H1 (cell line): ENCODE measurements around the gene HAT1. TPM values are rescaled to one million over a fixed set of nuclear protein-coding genes. Genes with fewer than 3 reads are reported as not detected.

Experiments
- CTCF ChIA-PET: fragments of 300-600 bp; sonication (Branson Sonifier 250); formaldehyde crosslinking; loops from one replicate; lab custom pipeline; 2021; ENCODE audit not compliant: partially characterized antibody; lab: Charles Lee
- POLR2A ChIA-PET: fragments of 300-600 bp; sonication (Branson Sonifier 250); formaldehyde crosslinking; loops from one replicate; lab custom pipeline; 2021; ENCODE audit warnings: inconsistent platforms; ENCODE audit not compliant: partially characterized antibody; lab: Charles Lee
- DNase-seq, 2 experiments: peaks; one replicate each; pipeline versions ENCODE4 v3.0.0 to v3.0.0-alpha.2; 2010 to 2022; ENCODE audit warnings: low spot score in 2 of 2, low read depth in 1 of 2, mixed read lengths in 1 of 2
- FAIRE-seq: peaks from 2 replicates; lab custom pipeline; 2011; peaks lifted over from hg19 to GRCh38; lab: Jason Lieb, UNC
- H2AFZ ChIP-seq: 2 replicates; pipeline ENCODE4 v1.8.1; 2012; ENCODE audit warnings: low read length, inconsistent platforms
- H2AK5ac ChIP-seq: 2 replicates; pipeline ENCODE4 v1.6.1; 2013; ENCODE audit warnings: low read depth, low read length
- H2BK120ac ChIP-seq: replicated peaks from 2 replicates; pipeline ENCODE3; 2013; ENCODE audit warnings: low read depth, low read length, inconsistent platforms
- H2BK12ac ChIP-seq: 2 replicates; pipeline ENCODE4 v1.6.1; 2013; ENCODE audit warnings: low read depth, low read length
- H2BK15ac ChIP-seq: 2 replicates; pipeline ENCODE4 v1.6.1; 2013; ENCODE audit warnings: low read length
- H2BK20ac ChIP-seq: 2 replicates; pipeline ENCODE4 v1.6.1; 2013; ENCODE audit warnings: low read length
- H2BK5ac ChIP-seq: 2 replicates; pipeline ENCODE4 v1.6.1; 2013; ENCODE audit warnings: low read depth, low read length
- H3K14ac ChIP-seq: 2 replicates; pipeline ENCODE4 v1.6.1; 2013; ENCODE audit warnings: inconsistent platforms; ENCODE audit not compliant: insufficient read length
- H3K18ac ChIP-seq: 2 replicates; pipeline ENCODE4 v1.6.1; 2013; ENCODE audit warnings: low read length; ENCODE audit errors: extremely low read depth
- H3K23ac ChIP-seq: 2 replicates; pipeline ENCODE4 v1.6.1; 2013; ENCODE audit warnings: inconsistent platforms; ENCODE audit not compliant: insufficient read length
- H3K23me2 ChIP-seq: 2 replicates; pipeline ENCODE4 v1.6.1; 2013; ENCODE audit warnings: low read depth, low read length
- H3K27ac ChIP-seq: 2 replicates; pipeline ENCODE4 v1.6.1; 2011; ENCODE audit warnings: low read depth, low read length, inconsistent platforms
- H3K27me3 ChIP-seq, 4 experiments: replicated peaks in 1 of 4; 1 replicate in 1 of 4; 2 replicates in 3 of 4; pipeline versions ENCODE4 v1.6.1 to v1.8.1; 2011 to 2013; ENCODE audit warnings: low read length in 3 of 4, mild to moderate bottlenecking in 3 of 4, inconsistent platforms in 2 of 4, mixed read lengths in 2 of 4, moderate library complexity in 1 of 4; ENCODE audit not compliant: control insufficient read depth in 3 of 4, insufficient read depth in 3 of 4; ENCODE audit errors: extremely low read depth in 1 of 4
- H3K36me3 ChIP-seq, 4 experiments: 2 replicates each; pipeline versions ENCODE4 v1.6.1 to v1.8.1; 2011 to 2013; ENCODE audit warnings: mild to moderate bottlenecking in 4 of 4, low read length in 3 of 4, moderate library complexity in 2 of 4, control low read depth in 1 of 4, inconsistent platforms in 1 of 4; ENCODE audit not compliant: insufficient read depth in 4 of 4, control insufficient read depth in 2 of 4
- H3K4ac ChIP-seq: replicated peaks from 2 replicates; pipeline ENCODE3; 2013; ENCODE audit warnings: low read length, low read depth, mixed read lengths, inconsistent platforms; ENCODE audit not compliant: insufficient read length
- H3K4me1 ChIP-seq, 4 experiments: replicated peaks in 1 of 4; 1 replicate in 1 of 4; 2 replicates in 3 of 4; pipeline versions ENCODE4 v1.6.1 to v1.8.1; 2011 to 2013; ENCODE audit warnings: low read length in 3 of 4, inconsistent platforms in 2 of 4, mixed read lengths in 1 of 4; ENCODE audit not compliant: insufficient read depth in 4 of 4, control insufficient read depth in 3 of 4
- H3K4me2 ChIP-seq, 2 experiments: 2 replicates each; pipeline versions ENCODE4 v1.6.1 to v1.8.1; 2011 to 2013; ENCODE audit warnings: low read depth in 2 of 2, low read length in 2 of 2, control low read depth in 1 of 2, inconsistent platforms in 1 of 2, mild to moderate bottlenecking in 1 of 2; ENCODE audit not compliant: insufficient read depth in 1 of 2
- H3K4me3 ChIP-seq, 4 experiments: fragments of 200-600, 300-600 bp in 1 of 4; sonication (generic), shearing (Covaris generic), sonication (Bioruptor Twin) in 1 of 4; 2 replicates each; pipeline versions ENCODE4 v1.5.1 to v1.8.1; 2011 to 2016; ENCODE audit warnings: low read length in 4 of 4, low read depth in 3 of 4, control low read depth in 2 of 4, inconsistent platforms in 2 of 4, mild to moderate bottlenecking in 2 of 4, mixed read lengths in 1 of 4, moderate library complexity in 1 of 4; ENCODE audit not compliant: insufficient read depth in 2 of 4; ENCODE audit errors: extremely low read depth in 1 of 4
- H3K56ac ChIP-seq: replicated peaks from 2 replicates; pipeline ENCODE3; 2013; ENCODE audit warnings: low read depth, mild to moderate bottlenecking, mixed read lengths, low read length, inconsistent platforms; ENCODE audit not compliant: insufficient read length
- H3K79me1 ChIP-seq: 2 replicates; pipeline ENCODE4 v1.6.1; 2013; ENCODE audit warnings: low read depth, low read length, control low read depth
- H3K79me2 ChIP-seq, 2 experiments: 2 replicates each; pipeline versions ENCODE4 v1.6.1 to v1.8.1; 2012 to 2013; ENCODE audit warnings: low read length in 2 of 2, mild to moderate bottlenecking in 2 of 2, inconsistent platforms in 1 of 2; ENCODE audit not compliant: insufficient read depth in 2 of 2, control insufficient read depth in 1 of 2
- H3K9ac ChIP-seq, 4 experiments: replicated peaks in 1 of 4; 1 replicate in 1 of 4; 2 replicates in 3 of 4; pipeline versions ENCODE4 v1.6.1 to v1.8.1; 2011 to 2013; ENCODE audit warnings: low read depth in 3 of 4, low read length in 3 of 4, control low read depth in 2 of 4, mild to moderate bottlenecking in 2 of 4, moderate library complexity in 2 of 4, inconsistent platforms in 1 of 4; ENCODE audit errors: extremely low read depth in 1 of 4
- H3K9me3 ChIP-seq, 2 experiments: 2 replicates each; pipeline versions ENCODE4 v1.6.1 to v1.8.1; 2012 to 2013; ENCODE audit warnings: mild to moderate bottlenecking in 2 of 2, moderate library complexity in 2 of 2, control low read depth in 1 of 2, inconsistent platforms in 1 of 2, low read depth in 1 of 2, low read length in 1 of 2, mixed read lengths in 1 of 2; ENCODE audit not compliant: insufficient read depth in 2 of 2
- H4K20me1 ChIP-seq, 2 experiments: replicated peaks in 1 of 2; 2 replicates each; pipeline versions ENCODE3 to v1.8.1; 2011 to 2013; ENCODE audit warnings: inconsistent platforms in 2 of 2, low read length in 2 of 2, mild to moderate bottlenecking in 1 of 2; ENCODE audit not compliant: insufficient read depth in 2 of 2, control insufficient read depth in 1 of 2
- H4K5ac ChIP-seq: 2 replicates; pipeline ENCODE4 v1.6.1; 2013; ENCODE audit warnings: low read length, low read depth, mixed read lengths, inconsistent platforms; ENCODE audit not compliant: insufficient read length
- H4K8ac ChIP-seq: 2 replicates; pipeline ENCODE4 v1.8.0; 2013; ENCODE audit warnings: mild to moderate bottlenecking, moderate library complexity, low read length, inconsistent platforms; ENCODE audit not compliant: insufficient read depth; ENCODE audit errors: extremely low read depth
- H4K91ac ChIP-seq: replicated peaks from 2 replicates; pipeline ENCODE3; 2013; ENCODE audit warnings: low read length, mixed read lengths, inconsistent platforms; ENCODE audit not compliant: insufficient read length
- ATF3 ChIP-seq: IDR thresholded peaks from 2 replicates; pipeline ENCODE4 v1.6.1; 2011; ENCODE audit warnings: low read depth, mild to moderate bottlenecking, low read length; ENCODE audit not compliant: insufficient read depth
- BACH1 ChIP-seq: IDR thresholded peaks from 2 replicates; pipeline ENCODE4 v1.6.1; 2012; ENCODE audit warnings: low read length, improper control_type of control experiment
- CBX5 ChIP-seq: fragments of 300-800, 300-1000 bp; sonication (generic); IDR thresholded peaks from 2 replicates; pipeline ENCODE4 v1.7.1; 2016; ENCODE audit warnings: antibody characterized with exemption, low read length, low read depth
- HDAC6 ChIP-seq: IDR thresholded peaks from one replicate; pipeline ENCODE4 v1.7.1; 2012; ENCODE audit warnings: low read depth, mild to moderate bottlenecking, inconsistent platforms, low read length, moderate library complexity
- RNF2 ChIP-seq: fragments of 200-900, 300-1000 bp; sonication (generic); IDR thresholded peaks from 2 replicates; pipeline ENCODE4 v1.7.1; 2016; ENCODE audit warnings: borderline replicate concordance, low read depth, mild to moderate bottlenecking, antibody characterized with exemption, low read length; ENCODE audit not compliant: poor library complexity, severe bottlenecking; ENCODE audit errors: missing control alignments
- TAF1 ChIP-seq: IDR thresholded peaks from 2 replicates; pipeline ENCODE4 v1.6.1; 2011; ENCODE audit warnings: mild to moderate bottlenecking, low read depth, low read length
- YY1 ChIP-seq: IDR thresholded peaks from 2 replicates; pipeline ENCODE4 v1.6.1; 2011; ENCODE audit warnings: low read depth, mild to moderate bottlenecking, low read length
- ZNF274 ChIP-seq: IDR thresholded peaks from 2 replicates; pipeline ENCODE4 v1.7.0; 2012; ENCODE audit warnings: low read length, borderline replicate concordance; ENCODE audit errors: extremely low read depth
- WGBS, 2 experiments: shearing (Covaris generic) in 1 of 2; methylation state at CpG; one replicate each; pipeline versions ENCODE4 v1.1.6 to v1.1.7; 2013 to 2015; ENCODE audit warnings: low lambda C conversion rate in 2 of 2, mixed read lengths in 2 of 2, inconsistent platforms in 1 of 2, low coverage in 1 of 2, missing lambda C conversion rate in 1 of 2; ENCODE audit not compliant: insufficient replicate concordance in 2 of 2, insufficient coverage in 1 of 2, insufficient read length in 1 of 2; ENCODE audit errors: extremely low coverage in 1 of 2, missing lambda C conversion rate in 1 of 2; 5-methylcytosine and 5-hydroxymethylcytosine counted together
- polyA plus RNA-seq, 7 experiments: library from polyadenylated mRNA; depleted of rRNA in 3 of 7; stranded (reverse) in 5 of 7; unstranded in 2 of 7; fragments of >200 nt in 5 of 7; fragments of 200-250 nt in 2 of 7; gene quantifications; 1 replicate in 5 of 7; 2 replicates in 1 of 7; 4 replicates in 1 of 7; pipeline versions ENCODE4 v1.2.1 to v1.2.3, GENCODE V29; 2011 to 2013; ENCODE audit warnings: missing spikeins in 2 of 7, mixed read lengths in 2 of 7
- total RNA-seq: library from RNA; stranded (reverse); fragmentation: NEBNext Ultra II Directional; extraction: Animal tissue kit (Norgen Biotek cat#: 25700); gene quantifications from 2 replicates; pipeline ENCODE4 v1.2.1, GENCODE V29; 2021

HAT1 gene
- total and polyA plus RNA-seq, 2 of the 8 experiments (the other 6 are each of a cell fraction or from before 2014, with no cell fraction given): 44.6 to 74.2 TPM

GRCh38 chr2:172009823-172010222 is 87.6 kb downstream of the HAT1 start:
- H2BK5ac ChIP-seq: no peak overlapping the region
- H3K14ac ChIP-seq: no peak overlapping the region
- H2BK20ac ChIP-seq: no peak overlapping the region
- no peak overlapping the region for H3K23ac ChIP-seq
- no peaks in the 10 kb centered on the region for H3K79me2 ChIP-seq
- WGBS, 2 experiments: 97% methylated on average over 4 of the region's 4 CpGs; no CpG with 5 or more reads in 1 of the 2 experiments
- no peaks in the 10 kb centered on the region for H3K36me3 ChIP-seq
- H2BK120ac ChIP-seq: no peak overlapping the region
- no peak overlapping the region for H2AK5ac ChIP-seq
- no peak overlapping the region for H2BK12ac ChIP-seq
- no peak for DNase-seq
- ChIA-PET POLR2A (interaction anchor here (1.3 kb wide), 1 partner anchor 9 kb away, joined by 5 read pairs; no protein-coding TSS in a partner anchor), CTCF (no interaction called here)
- H4K8ac ChIP-seq: no peak overlapping the region
- no peak overlapping the region for H4K5ac ChIP-seq
- no peaks in the 10 kb centered on the region for H4K20me1 ChIP-seq
- H3K56ac ChIP-seq: no peak overlapping the region
- H3K4me3 ChIP-seq: no peak overlapping the region
- no peak overlapping the region for H3K18ac ChIP-seq
- H2BK15ac ChIP-seq: no peak overlapping the region
- H3K9me3 ChIP-seq: no peaks in the 10 kb centered on the region
- no peak overlapping the region for H3K4me2 ChIP-seq
- TF ChIP-seq HDAC6: no peak
- no peak for TF ChIP-seq RNF2
- TF ChIP-seq CBX5: no peak
- no peak for TF ChIP-seq ATF3
- no peak for TF ChIP-seq TAF1
- TF ChIP-seq BACH1: no peak
- TF ChIP-seq ZNF274: no peak
- no peak for TF ChIP-seq YY1
- no peak overlapping the region for H3K27ac ChIP-seq
- no peaks in the 10 kb centered on the region for H3K23me2 ChIP-seq
- no peaks in the 10 kb centered on the region for H3K27me3 ChIP-seq
- no peak overlapping the region for H3K4ac ChIP-seq
- H3K9ac ChIP-seq: no peak overlapping the region
- H4K91ac ChIP-seq: no peak overlapping the region
- H2AFZ ChIP-seq: no peak overlapping the region
- no peak for FAIRE-seq
- no peaks in the 10 kb centered on the region for H3K79me1 ChIP-seq
- peaks cover 0 to 14% (median 5%) of the 10 kb centered on the region in 4 experiments; a peak in 4 of 7 replicates for H3K4me1 ChIP-seq
